Measurements from ENCODE around the gene NGEF.

DNA sequence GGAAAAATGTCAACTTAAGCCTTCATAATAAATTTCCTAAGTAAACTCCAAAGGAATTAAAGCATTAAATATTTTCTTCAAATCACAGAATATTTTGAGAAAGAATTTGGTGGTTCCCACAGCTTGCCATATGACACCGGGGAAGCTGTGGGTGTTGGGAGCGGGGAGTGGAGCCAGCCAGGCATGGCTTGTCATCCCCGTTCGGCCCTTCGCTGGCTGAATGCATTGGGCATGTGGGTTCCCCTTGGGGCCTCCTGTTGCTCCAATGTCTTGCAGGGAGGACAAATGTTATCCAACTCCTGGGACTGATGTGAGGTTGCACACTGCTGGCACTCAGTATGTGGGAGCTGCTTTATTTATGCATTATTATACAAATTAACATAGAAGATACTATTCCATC is 18.6 kb downstream of the NGEF start:
- TF ChIP-seq, protein P1, sequence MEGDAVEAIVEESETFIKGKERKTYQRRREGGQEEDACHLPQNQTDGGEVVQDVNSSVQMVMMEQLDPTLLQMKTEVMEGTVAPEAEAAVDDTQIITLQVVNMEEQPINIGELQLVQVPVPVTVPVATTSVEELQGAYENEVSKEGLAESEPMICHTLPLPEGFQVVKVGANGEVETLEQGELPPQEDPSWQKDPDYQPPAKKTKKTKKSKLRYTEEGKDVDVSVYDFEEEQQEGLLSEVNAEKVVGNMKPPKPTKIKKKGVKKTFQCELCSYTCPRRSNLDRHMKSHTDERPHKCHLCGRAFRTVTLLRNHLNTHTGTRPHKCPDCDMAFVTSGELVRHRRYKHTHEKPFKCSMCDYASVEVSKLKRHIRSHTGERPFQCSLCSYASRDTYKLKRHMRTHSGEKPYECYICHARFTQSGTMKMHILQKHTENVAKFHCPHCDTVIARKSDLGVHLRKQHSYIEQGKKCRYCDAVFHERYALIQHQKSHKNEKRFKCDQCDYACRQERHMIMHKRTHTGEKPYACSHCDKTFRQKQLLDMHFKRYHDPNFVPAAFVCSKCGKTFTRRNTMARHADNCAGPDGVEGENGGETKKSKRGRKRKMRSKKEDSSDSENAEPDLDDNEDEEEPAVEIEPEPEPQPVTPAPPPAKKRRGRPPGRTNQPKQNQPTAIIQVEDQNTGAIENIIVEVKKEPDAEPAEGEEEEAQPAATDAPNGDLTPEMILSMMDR (conservative IDR thresholded peaks at IDR 0.05 in 1 of 2, IDR thresholded peaks at IDR 0.05 in 1 of 2; ENCODE audit: extremely low read depth in 1 of 2, insufficient read depth in 1 of 2, low read depth in 1 of 2, low read length in 2 of 2) = no peak
- no peak for TF ChIP-seq EZH2 (IDR thresholded peaks at IDR 0.05; ENCODE audit: borderline replicate concordance, low read length)
